ENCODE data around the gene OGFOD3. TPM values are rescaled to one million over a fixed set of nuclear protein-coding genes. Genes with fewer than 3 reads are reported as not detected.
"Not testable (repeated sequence)": the region's sequence is repeated elsewhere in the genome, so short reads cannot be mapped to it uniquely, and the experiment has no call there.

Gene OGFOD3
- total RNA-seq, 1 donor from 2014 or later = 25.5 TPM

DNA sequence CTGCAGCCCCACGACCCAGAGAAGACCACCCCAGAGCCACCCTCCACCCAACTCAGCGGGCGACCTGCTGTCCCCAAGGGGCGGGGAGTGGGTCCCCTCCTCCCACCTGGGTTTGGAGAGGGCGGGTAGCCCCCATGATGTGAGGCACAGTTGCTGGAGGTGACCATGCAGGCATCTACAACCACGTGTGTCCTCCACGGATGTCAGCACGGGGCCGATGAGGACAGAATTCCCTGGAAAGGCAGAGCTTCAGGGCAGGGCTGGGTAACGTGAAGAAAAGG, 39.7 kb downstream of the OGFOD3 start:
- Histone ChIP-seq H3K36me3 (no peaks in the 10 kb centered on the region), H3K4me1 (no peaks in the 10 kb centered on the region), H3K4me3 (no peak overlapping the region), H3K27me3 (no peaks in the 10 kb centered on the region), H3K27ac (no peak overlapping the region), H3K9me3 (no peaks in the 10 kb centered on the region)
- TF ChIP-seq POLR2AphosphoS5 (IDR thresholded peaks at IDR 0.05; ENCODE audit: insufficient read depth in 1 of 2, low read depth in 1 of 2) (no peak), POLR2A (IDR thresholded peaks at IDR 0.05) (no peak)
- TF ChIP-seq, protein P1, sequence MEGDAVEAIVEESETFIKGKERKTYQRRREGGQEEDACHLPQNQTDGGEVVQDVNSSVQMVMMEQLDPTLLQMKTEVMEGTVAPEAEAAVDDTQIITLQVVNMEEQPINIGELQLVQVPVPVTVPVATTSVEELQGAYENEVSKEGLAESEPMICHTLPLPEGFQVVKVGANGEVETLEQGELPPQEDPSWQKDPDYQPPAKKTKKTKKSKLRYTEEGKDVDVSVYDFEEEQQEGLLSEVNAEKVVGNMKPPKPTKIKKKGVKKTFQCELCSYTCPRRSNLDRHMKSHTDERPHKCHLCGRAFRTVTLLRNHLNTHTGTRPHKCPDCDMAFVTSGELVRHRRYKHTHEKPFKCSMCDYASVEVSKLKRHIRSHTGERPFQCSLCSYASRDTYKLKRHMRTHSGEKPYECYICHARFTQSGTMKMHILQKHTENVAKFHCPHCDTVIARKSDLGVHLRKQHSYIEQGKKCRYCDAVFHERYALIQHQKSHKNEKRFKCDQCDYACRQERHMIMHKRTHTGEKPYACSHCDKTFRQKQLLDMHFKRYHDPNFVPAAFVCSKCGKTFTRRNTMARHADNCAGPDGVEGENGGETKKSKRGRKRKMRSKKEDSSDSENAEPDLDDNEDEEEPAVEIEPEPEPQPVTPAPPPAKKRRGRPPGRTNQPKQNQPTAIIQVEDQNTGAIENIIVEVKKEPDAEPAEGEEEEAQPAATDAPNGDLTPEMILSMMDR (IDR thresholded peaks at IDR 0.05) = no peak
- intact Hi-C loops (cut with DNase I) = no loop called here
- no peak for DNase-seq (ENCODE audit: extremely low spot score in 2 of 2)

DNA sequence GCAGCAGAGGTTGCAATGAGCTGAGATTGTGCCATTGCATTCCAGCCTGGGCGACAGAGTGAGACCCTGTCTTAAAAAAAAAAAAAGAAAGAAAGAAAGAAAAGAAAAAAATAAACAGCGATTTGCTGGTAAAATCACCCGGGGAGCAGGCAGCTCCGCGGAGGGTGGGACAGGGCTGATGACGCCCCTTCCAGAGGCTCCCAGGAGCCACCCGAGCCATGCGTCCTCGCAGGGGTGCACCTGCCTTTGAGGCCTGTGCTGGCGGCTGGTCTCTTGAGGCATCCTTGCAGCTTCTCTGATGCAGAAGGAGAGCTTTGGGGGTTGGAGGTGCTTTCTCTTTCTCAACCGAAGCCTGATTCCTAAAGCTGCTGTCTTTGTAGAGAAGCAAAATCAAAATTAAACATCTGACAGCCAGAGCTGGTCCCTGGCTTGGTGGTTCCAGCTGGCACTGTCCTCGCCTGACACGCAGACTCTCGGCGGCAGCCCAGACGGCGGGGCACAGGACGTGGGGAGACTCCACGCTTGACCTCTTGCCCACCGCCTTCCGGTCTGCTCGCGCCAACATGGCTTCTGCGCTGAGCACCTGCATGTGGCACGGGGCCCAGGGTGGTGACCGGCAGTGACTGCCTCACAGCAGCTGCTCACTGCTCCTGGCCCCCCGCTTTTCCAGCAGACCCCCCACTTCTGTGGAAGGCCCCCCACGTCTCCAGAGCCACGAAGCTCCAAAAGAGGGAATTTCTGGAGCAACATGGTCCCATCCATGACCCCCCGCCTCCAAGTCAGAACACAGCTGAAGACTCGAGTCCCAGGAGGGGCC, 40.3 kb downstream of the OGFOD3 start:
- H3K36me3 ChIP-seq = no peaks in the 10 kb centered on the region
- no peak overlapping the region for H3K4me3 ChIP-seq
- no peaks in the 10 kb centered on the region for H3K27me3 ChIP-seq
- no peak overlapping the region for H3K27ac ChIP-seq
- DNase-seq (ENCODE audit: extremely low spot score in 2 of 2) = no peak
- no peaks in the 10 kb centered on the region for H3K4me1 ChIP-seq
- intact Hi-C loops (cut with DNase I) = no loop called here
- no peaks in the 10 kb centered on the region for H3K9me3 ChIP-seq
- TF ChIP-seq, protein P1 (IDR thresholded peaks at IDR 0.05) = no peak
- no peak for TF ChIP-seq POLR2A (IDR thresholded peaks at IDR 0.05)
- no peak for TF ChIP-seq POLR2AphosphoS5 (IDR thresholded peaks at IDR 0.05; ENCODE audit: insufficient read depth in 1 of 2, low read depth in 1 of 2)

DNA sequence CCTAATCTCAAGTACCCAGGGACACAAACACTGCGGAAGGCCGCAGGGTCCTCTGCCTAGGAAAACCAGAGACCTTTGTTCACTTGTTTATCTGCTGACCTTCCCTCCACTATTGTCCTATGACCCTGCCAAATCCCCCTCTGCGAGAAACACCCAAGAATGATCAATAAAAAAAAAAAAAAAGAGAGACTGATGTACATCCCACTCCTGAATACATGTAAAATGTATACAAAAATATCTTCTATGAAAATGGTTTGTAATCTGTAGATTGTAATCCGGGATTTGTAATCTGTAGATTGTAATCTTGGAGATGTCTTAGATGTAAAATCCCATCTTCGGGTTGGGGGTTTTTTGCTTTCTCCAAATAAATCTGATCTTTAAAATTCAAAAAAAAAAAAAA, 41.1 kb downstream of the OGFOD3 start:
- H3K36me3 ChIP-seq; H3K4me1 ChIP-seq; H3K9me3 ChIP-seq; DNase-seq (ENCODE audit: extremely low spot score in 2 of 2); H3K4me3 ChIP-seq; H3K27ac ChIP-seq; intact Hi-C loops (cut with DNase I); H3K27me3 ChIP-seq: not testable (repeated sequence)

DNA sequence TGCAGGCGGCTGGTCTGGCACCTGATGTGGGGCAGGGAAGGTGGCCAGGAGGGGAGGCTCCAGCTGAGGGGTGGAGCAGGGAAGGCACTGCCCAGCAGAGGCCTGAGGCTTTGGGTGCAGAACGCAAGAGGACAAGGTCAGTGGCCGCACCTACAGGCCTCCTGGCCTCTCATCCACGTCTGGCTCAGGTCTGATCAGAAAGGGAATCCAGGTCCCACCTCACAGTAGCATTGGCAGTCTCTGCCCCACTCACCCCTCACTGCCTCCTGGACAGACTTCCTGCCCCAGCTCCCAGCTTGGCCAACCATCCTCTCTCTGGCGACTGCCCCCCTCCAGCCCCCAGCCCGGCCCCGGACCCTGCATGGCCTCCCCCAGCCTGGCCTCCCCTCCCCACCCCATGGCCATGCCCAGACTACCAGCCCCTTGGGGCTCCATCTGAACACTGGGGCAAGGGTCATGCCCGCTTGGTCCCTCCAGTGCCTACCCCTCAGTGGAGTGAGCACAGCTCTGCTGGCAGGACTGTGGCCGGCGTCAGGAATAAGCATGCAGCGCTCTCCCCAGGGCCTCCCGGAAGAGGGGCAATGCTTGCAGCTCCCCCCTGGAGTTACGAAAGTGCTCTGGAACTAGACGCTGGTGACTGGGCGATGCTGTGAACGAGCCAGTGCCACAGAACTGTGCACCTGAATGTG, 42.2 kb downstream of the OGFOD3 start:
- no peak for TF ChIP-seq POLR2AphosphoS5 (IDR thresholded peaks at IDR 0.05; ENCODE audit: insufficient read depth in 1 of 2, low read depth in 1 of 2)
- no peak for TF ChIP-seq POLR2A (IDR thresholded peaks at IDR 0.05)
- TF ChIP-seq, protein P1 (IDR thresholded peaks at IDR 0.05) = no peak
- Histone ChIP-seq H3K9me3 (no peaks in the 10 kb centered on the region), H3K27ac (no peak overlapping the region), H3K36me3 (no peaks in the 10 kb centered on the region), H3K27me3 (no peaks in the 10 kb centered on the region), H3K4me3 (no peak overlapping the region), H3K4me1 (peaks cover 3% of the 10 kb centered on the region)
- intact Hi-C loops (cut with DNase I) = no loop called here
- DNase-seq (ENCODE audit: extremely low spot score in 2 of 2) = no peak

DNA sequence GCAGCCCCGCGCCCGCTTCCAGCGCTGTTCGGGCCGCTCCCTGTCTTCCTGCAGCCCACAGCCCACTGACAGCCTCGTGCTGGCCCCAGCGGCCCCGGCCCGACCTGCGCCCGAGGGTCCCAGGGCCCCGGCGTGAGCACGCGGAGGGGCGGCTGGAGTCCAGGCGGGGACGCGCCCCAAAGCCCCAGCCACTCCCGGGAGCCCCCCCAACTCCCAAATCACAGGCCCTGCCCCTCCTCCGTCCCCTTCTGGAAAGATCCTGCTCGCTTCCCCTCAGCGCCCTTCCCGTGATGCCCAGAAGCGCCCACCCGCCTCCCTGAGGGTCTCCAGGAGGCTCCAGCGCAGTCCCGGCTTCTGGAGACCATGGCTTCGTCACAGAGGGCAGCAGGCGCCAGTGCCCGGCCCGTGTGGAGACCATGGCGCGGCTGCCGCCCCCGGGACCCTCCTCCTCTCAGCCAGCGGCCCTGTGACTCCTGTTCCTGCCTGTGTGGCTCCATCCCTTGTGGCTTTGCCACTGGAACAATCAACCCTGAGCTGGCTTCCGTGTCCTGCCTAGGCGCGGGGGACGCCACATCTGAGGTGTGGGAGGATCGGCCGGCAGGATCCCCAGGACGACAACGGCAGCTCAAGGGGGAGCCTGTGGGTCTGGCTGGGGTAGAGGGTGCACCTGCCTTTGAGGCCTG, 42.9 kb downstream of the OGFOD3 start:
- no peaks in the 10 kb centered on the region for H3K36me3 ChIP-seq
- no peak for DNase-seq (ENCODE audit: extremely low spot score in 2 of 2)
- TF ChIP-seq POLR2AphosphoS5 (IDR thresholded peaks at IDR 0.05; ENCODE audit: insufficient read depth in 1 of 2, low read depth in 1 of 2) = no peak
- no peak for TF ChIP-seq POLR2A (IDR thresholded peaks at IDR 0.05)
- TF ChIP-seq, protein P1 (IDR thresholded peaks at IDR 0.05) = no peak
- H3K27ac ChIP-seq = no peak overlapping the region
- no peaks in the 10 kb centered on the region for H3K9me3 ChIP-seq
- peaks cover 10% of the 10 kb centered on the region for H3K4me1 ChIP-seq
- intact Hi-C loops (cut with DNase I) = no loop called here
- H3K27me3 ChIP-seq = no peaks in the 10 kb centered on the region
- no peak overlapping the region for H3K4me3 ChIP-seq

Data from vagina (tissue), 2 donors.